ENCODE results near the gene AZU1. TPM values are rescaled to one million over a fixed set of nuclear protein-coding genes. Genes with fewer than 3 reads are reported as not detected.
"Not testable (repeated sequence)": the region's sequence is repeated elsewhere in the genome, so short reads cannot be mapped to it uniquely, and the experiment has no call there.

AZU1 gene
- total RNA-seq, 1 donor from 2014 or later: 0.41 TPM

GRCh38 chr19:840519-841206 is 13.0 kb downstream of the AZU1 start, which contains the start of gene PRTN3:
Gene PRTN3, plus strand, starts transcription at chr19:840999. Its CDS starts 10 bp downstream, at chr19:841009.
- peaks cover 2% of the 10 kb centered on the region for H3K4me1 Mint-ChIP-seq (ENCODE audit: unreplicated experiment)
- H3K9me3 Mint-ChIP-seq: no peaks in the 10 kb centered on the region
- peaks cover 4% of the 10 kb centered on the region for H3K36me3 Mint-ChIP-seq
- peaks cover 26% of the 10 kb centered on the region for H3K27me3 Mint-ChIP-seq
- no peak for DNase-seq (ENCODE audit: extremely low spot score, unreplicated experiment)
- peak within 1 kb of the TSS; percentile 42 for H3K27ac Mint-ChIP-seq
- peak within 1 kb of the TSS; percentile 21 for H3K4me3 Mint-ChIP-seq
- TF ChIP-seq, protein P1, sequence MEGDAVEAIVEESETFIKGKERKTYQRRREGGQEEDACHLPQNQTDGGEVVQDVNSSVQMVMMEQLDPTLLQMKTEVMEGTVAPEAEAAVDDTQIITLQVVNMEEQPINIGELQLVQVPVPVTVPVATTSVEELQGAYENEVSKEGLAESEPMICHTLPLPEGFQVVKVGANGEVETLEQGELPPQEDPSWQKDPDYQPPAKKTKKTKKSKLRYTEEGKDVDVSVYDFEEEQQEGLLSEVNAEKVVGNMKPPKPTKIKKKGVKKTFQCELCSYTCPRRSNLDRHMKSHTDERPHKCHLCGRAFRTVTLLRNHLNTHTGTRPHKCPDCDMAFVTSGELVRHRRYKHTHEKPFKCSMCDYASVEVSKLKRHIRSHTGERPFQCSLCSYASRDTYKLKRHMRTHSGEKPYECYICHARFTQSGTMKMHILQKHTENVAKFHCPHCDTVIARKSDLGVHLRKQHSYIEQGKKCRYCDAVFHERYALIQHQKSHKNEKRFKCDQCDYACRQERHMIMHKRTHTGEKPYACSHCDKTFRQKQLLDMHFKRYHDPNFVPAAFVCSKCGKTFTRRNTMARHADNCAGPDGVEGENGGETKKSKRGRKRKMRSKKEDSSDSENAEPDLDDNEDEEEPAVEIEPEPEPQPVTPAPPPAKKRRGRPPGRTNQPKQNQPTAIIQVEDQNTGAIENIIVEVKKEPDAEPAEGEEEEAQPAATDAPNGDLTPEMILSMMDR (conservative IDR thresholded peaks at IDR 0.05): no peak

DNA sequence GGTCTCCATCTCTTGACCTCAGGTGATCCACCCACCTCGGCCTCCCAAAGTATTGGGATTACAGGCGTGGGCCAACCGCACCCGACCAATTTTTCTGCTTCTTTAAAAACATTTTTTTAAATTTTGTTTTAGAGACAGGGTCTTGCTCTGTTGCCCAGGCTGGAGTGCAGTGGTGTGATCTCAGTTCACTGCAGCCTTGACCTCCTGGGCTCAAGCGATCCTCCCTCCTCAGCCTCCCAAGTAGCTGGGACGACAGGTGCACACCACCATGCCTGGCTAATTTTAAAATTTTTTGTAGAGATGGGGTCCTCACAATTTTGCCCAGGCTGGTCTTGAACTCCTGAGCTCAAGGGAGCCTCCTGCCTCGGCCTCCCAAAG is 15.2 kb downstream of the AZU1 start:
- not testable (repeated sequence) for H3K4me1 Mint-ChIP-seq (ENCODE audit: unreplicated experiment); DNase-seq (ENCODE audit: extremely low spot score, unreplicated experiment); H3K27ac Mint-ChIP-seq; H3K9me3 Mint-ChIP-seq; H3K4me3 Mint-ChIP-seq; H3K36me3 Mint-ChIP-seq
- H3K27me3 Mint-ChIP-seq: peaks cover 37% of the 10 kb centered on the region

- H3K27ac Mint-ChIP-seq: no peak overlapping the region
- peaks cover 4% of the 10 kb centered on the region for H3K36me3 Mint-ChIP-seq
- no peaks in the 10 kb centered on the region for H3K9me3 Mint-ChIP-seq
- H3K27me3 Mint-ChIP-seq: peaks cover 37% of the 10 kb centered on the region
- H3K4me3 Mint-ChIP-seq: no peak overlapping the region
- DNase-seq (ENCODE audit: extremely low spot score, unreplicated experiment): peak; percentile 72
- peaks cover 3% of the 10 kb centered on the region for H3K4me1 Mint-ChIP-seq (ENCODE audit: unreplicated experiment)
- TF ChIP-seq, protein P1 (conservative IDR thresholded peaks at IDR 0.05): peak; percentile 52
These were observed 15.7 kb downstream of the AZU1 start for GRCh38 chr19:843180-843835.

GRCh38 chr19:843836-844545 is 16.4 kb downstream of the AZU1 start:
- Mint-ChIP-seq H3K4me3 (peak overlapping the region; percentile 68), H3K27me3 (peaks cover 37% of the 10 kb centered on the region), H3K36me3 (peaks cover 4% of the 10 kb centered on the region), H3K9me3 (no peaks in the 10 kb centered on the region), H3K27ac (no peak overlapping the region), H3K4me1 (ENCODE audit: unreplicated experiment) (peaks cover 3% of the 10 kb centered on the region)
- no peak for DNase-seq (ENCODE audit: extremely low spot score, unreplicated experiment)
- TF ChIP-seq, protein P1 (conservative IDR thresholded peaks at IDR 0.05): no peak

- Mint-ChIP-seq H3K27me3 (peaks cover 37% of the 10 kb centered on the region), H3K4me3 (peak overlapping the region; percentile 68), H3K36me3 (peaks cover 4% of the 10 kb centered on the region), H3K27ac (no peak overlapping the region), H3K9me3 (no peaks in the 10 kb centered on the region), H3K4me1 (ENCODE audit: unreplicated experiment) (peaks cover 3% of the 10 kb centered on the region)
- TF ChIP-seq, protein P1 (conservative IDR thresholded peaks at IDR 0.05): no peak
- DNase-seq (ENCODE audit: extremely low spot score, unreplicated experiment): no peak
These were observed 16.9 kb downstream of the AZU1 start for GRCh38 chr19:844546-844971.
